ENCODE data around the gene B4GALT2.

- no peak for TF ChIP-seq EZH2phosphoT487 (IDR thresholded peaks at IDR 0.05; ENCODE audit: low read length)
- no peak for TF ChIP-seq EZH2 (optimal IDR thresholded peaks at IDR 0.05; ENCODE audit: low read depth, low read length)
Observed at GRCh38 chr1:43970911-43971310, 8.1 kb upstream of the B4GALT2 start.

Data from MM.1S (cell line).